MM.1S (cell line): ENCODE results near the gene CTNS.

ENCODE experiments used
- DNase-seq: peaks from one replicate; pipeline ENCODE4 v3.0.0-alpha.2; 2015
- H2AFZ ChIP-seq: fragments of 300-600 bp; sonication (generic); 2 replicates; pipeline ENCODE4 v1.6.0; 2016; ENCODE audit warnings: antibody characterized with exemption, low read length
- H3F3A ChIP-seq: fragments of 300-600 bp; sonication (generic); 2 replicates; pipeline ENCODE4 v1.6.1; 2016; ENCODE audit warnings: mild to moderate bottlenecking, antibody characterized with exemption, low read length, moderate library complexity, mixed read lengths; ENCODE audit not compliant: insufficient read depth
- H3K27ac ChIP-seq: fragments of 300-600 bp; sonication (generic); 2 replicates; pipeline ENCODE4 v1.5.1; 2016; ENCODE audit warnings: mild to moderate bottlenecking, low read length
- H3K27me3 ChIP-seq: fragments of 300-600 bp; sonication (generic); replicated peaks from 2 replicates; pipeline ENCODE4 v1.6.0; 2016; ENCODE audit warnings: low read length; ENCODE audit not compliant: insufficient read depth
- H3K36me3 ChIP-seq: fragments of 300-600 bp; sonication (generic); replicated peaks from 2 replicates; pipeline ENCODE4 v1.6.1; 2016; ENCODE audit warnings: mild to moderate bottlenecking, low read length, mixed read lengths; ENCODE audit not compliant: insufficient read depth
- H3K4me1 ChIP-seq: fragments of 300-600 bp; sonication (generic); 2 replicates; pipeline ENCODE4 v1.6.1; 2016; ENCODE audit warnings: low read length, mixed read lengths
- H3K4me2 ChIP-seq: fragments of 300-600 bp; sonication (generic); 2 replicates; pipeline ENCODE4 v1.6.0; 2016; ENCODE audit warnings: low read depth, low read length
- H3K4me3 ChIP-seq: fragments of 300-600 bp; sonication (generic); 2 replicates; pipeline ENCODE4 v1.5.1; 2016; ENCODE audit warnings: low read length, mixed read lengths
- H3K79me2 ChIP-seq: fragments of 300-600 bp; sonication (generic); 2 replicates; pipeline ENCODE4 v1.6.1; 2016; ENCODE audit warnings: mixed run types, low read length, mixed read lengths
- H3K9ac ChIP-seq: fragments of 300-600 bp; sonication (generic); 2 replicates; pipeline ENCODE4 v1.6.1; 2016; ENCODE audit warnings: low read length, mixed read lengths
- H3K9me2 ChIP-seq: fragments of 300-600 bp; sonication (generic); replicated peaks from 2 replicates; pipeline ENCODE4 v1.6.1; 2016; ENCODE audit warnings: mild to moderate bottlenecking, low read length, mixed read lengths; ENCODE audit not compliant: insufficient read depth
- H3K9me3 ChIP-seq: fragments of 300-600 bp; sonication (generic); replicated peaks from 2 replicates; pipeline ENCODE4 v1.6.1; 2016; ENCODE audit warnings: mild to moderate bottlenecking, low read length, mixed read lengths; ENCODE audit not compliant: insufficient read depth
- H4K20me1 ChIP-seq: fragments of 300-600 bp; sonication (generic); 2 replicates; pipeline ENCODE4 v1.6.1; 2016; ENCODE audit warnings: mild to moderate bottlenecking, low read length, moderate library complexity, mixed read lengths; ENCODE audit not compliant: insufficient read depth
- EZH2 ChIP-seq: fragments of 300-600 bp; sonication (generic); optimal IDR thresholded peaks from 2 replicates; pipeline ENCODE3; 2017; ENCODE audit warnings: low read depth, mild to moderate bottlenecking, antibody characterized with exemption, low read length, mixed read lengths
- EZH2phosphoT487 ChIP-seq: fragments of 300-600 bp; sonication (generic); IDR thresholded peaks from 2 replicates; pipeline ENCODE4 v1.6.1; 2018; ENCODE audit warnings: antibody characterized with exemption, low read length
- TF ChIP-seq, protein P1 (sequence below): fragments of 300-600 bp; sonication (generic); IDR thresholded peaks from 2 replicates; pipeline ENCODE4 v1.5.1; 2016; ENCODE audit warnings: antibody characterized with exemption, low read length, mixed read lengths

CTNS gene

DNA sequence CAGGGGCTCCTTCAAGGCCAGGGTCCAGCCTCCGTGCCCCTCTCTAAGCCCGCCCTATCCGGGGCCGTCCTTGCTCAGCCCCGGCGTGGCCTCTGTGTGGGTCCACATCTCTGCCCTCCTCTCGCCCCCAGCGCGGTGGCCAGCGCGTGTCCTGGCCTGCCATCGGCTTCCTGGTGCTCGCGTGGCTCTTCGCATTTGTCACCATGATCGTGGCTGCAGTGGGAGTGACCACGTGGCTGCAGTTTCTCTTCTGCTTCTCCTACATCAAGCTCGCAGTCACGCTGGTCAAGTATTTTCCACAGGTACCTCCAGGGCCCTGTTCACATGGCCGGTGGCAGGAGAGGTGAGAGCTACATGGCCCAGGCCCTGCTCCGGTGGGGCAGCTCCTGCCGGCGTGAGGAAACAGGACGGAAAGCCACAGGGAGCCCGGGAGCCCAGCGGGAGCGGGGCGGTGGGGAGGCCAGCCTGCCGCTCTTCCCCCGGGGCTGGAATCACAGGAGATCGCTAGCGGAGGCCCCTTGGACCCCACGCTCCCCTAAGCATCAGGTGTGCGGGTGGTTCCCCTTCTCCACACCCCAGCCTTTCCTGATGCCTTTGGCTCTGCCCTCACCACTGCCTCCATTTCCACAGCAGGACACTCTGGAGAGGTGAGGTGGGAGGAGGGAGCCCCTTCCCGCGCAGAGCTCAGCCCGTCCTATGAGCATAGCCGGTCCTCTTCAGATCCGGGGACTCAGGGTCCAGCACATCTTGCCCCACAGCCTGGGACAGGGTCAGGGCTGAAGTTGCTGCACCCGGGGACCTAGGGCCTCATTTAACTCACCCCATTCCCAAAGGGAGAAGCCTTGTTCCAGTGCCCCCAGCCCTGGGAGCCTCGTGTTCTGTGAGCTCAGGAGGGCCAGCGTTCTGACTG is 21.6 kb downstream of the CTNS start:
- H3K27me3 ChIP-seq: no peaks in the 10 kb centered on the region
- H2AFZ ChIP-seq: no peak overlapping the region
- H3K4me2 ChIP-seq: no peak overlapping the region
- no peaks in the 10 kb centered on the region for H3K4me1 ChIP-seq
- no peak overlapping the region for H3K4me3 ChIP-seq
- H3K9ac ChIP-seq: no peak overlapping the region
- TF ChIP-seq EZH2 (no peak), EZH2phosphoT487 (no peak)
- TF ChIP-seq, protein P1, sequence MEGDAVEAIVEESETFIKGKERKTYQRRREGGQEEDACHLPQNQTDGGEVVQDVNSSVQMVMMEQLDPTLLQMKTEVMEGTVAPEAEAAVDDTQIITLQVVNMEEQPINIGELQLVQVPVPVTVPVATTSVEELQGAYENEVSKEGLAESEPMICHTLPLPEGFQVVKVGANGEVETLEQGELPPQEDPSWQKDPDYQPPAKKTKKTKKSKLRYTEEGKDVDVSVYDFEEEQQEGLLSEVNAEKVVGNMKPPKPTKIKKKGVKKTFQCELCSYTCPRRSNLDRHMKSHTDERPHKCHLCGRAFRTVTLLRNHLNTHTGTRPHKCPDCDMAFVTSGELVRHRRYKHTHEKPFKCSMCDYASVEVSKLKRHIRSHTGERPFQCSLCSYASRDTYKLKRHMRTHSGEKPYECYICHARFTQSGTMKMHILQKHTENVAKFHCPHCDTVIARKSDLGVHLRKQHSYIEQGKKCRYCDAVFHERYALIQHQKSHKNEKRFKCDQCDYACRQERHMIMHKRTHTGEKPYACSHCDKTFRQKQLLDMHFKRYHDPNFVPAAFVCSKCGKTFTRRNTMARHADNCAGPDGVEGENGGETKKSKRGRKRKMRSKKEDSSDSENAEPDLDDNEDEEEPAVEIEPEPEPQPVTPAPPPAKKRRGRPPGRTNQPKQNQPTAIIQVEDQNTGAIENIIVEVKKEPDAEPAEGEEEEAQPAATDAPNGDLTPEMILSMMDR: no peak
- no peaks in the 10 kb centered on the region for H3F3A ChIP-seq
- H4K20me1 ChIP-seq: no peaks in the 10 kb centered on the region
- H3K9me2 ChIP-seq: no peaks in the 10 kb centered on the region
- H3K27ac ChIP-seq: no peak overlapping the region
- no peaks in the 10 kb centered on the region for H3K36me3 ChIP-seq
- DNase-seq: peak; percentile 3
- no peaks in the 10 kb centered on the region for H3K9me3 ChIP-seq
- no peaks in the 10 kb centered on the region for H3K79me2 ChIP-seq

DNA sequence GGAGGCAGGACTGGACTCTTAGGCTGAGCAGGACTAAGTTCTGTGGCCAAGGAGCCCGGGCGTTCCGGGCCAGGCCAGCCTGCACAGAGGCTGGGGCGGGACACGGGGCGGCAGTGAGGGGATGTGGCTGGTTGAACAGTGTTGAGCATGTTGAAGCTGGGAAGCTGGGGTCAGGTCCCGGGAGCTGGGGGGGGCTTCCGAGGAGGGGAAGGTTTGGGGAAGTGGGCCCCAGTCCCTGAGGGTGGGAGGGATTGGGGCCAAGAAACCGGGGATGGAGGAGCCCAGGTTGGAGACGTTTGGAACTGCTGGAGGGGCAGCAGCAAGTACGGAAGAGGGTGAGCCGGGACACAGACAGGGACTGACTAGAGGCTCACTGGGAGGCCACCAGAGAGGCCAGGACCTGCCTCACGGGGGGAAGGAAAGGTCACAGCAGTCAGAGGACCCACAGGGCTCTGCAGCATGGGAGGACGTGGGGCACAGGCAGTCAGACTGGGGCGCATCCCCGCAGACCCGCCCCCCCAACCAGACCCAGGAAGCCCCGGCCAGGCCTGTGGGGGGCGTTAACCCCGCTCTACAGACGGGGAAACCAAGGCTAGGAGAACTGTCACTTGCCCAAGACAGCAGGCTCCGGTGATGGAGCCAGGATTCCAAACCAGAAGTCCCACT is 22.4 kb downstream of the CTNS start:
- no peaks in the 10 kb centered on the region for H3K4me1 ChIP-seq
- H4K20me1 ChIP-seq: no peaks in the 10 kb centered on the region
- no peaks in the 10 kb centered on the region for H3K27me3 ChIP-seq
- peak; percentile 1 for DNase-seq
- H3K4me3 ChIP-seq: no peak overlapping the region
- no peaks in the 10 kb centered on the region for H3F3A ChIP-seq
- no peak overlapping the region for H3K27ac ChIP-seq
- no peaks in the 10 kb centered on the region for H3K9me2 ChIP-seq
- H3K36me3 ChIP-seq: no peaks in the 10 kb centered on the region
- TF ChIP-seq EZH2: no peak
- TF ChIP-seq, protein P1: no peak
- no peak for TF ChIP-seq EZH2phosphoT487
- no peaks in the 10 kb centered on the region for H3K9me3 ChIP-seq
- no peaks in the 10 kb centered on the region for H3K79me2 ChIP-seq
- H3K4me2 ChIP-seq: no peak overlapping the region
- H2AFZ ChIP-seq: no peak overlapping the region
- H3K9ac ChIP-seq: no peak overlapping the region

DNA sequence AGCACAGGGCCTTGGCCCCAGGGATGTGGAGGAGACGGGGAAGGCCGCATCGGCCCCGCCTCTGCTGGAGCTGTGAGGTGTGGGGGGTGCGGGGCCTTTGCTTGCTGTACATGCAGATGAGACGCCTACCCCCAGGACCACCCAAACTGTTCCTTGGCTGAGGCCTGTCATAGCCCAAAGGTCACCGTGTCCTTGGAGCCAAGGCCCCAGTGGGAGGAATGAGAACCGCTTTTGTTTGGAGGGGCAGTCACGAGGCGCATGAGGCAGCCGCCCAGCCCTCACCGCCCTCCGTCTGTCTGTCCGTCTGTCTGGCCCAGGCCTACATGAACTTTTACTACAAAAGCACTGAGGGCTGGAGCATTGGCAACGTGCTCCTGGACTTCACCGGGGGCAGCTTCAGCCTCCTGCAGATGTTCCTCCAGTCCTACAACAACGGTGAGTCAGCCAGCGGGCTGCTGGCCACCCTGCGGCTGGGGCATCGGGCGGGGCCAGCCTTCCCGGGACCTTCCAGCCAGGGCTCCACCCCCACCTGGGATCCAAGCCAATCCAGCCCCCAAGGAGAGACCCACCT is 23.1 kb downstream of the CTNS start:
- TF ChIP-seq EZH2phosphoT487 (no peak), EZH2 (no peak)
- TF ChIP-seq, protein P1: no peak

More for the DNA sequence above, 23.1 kb downstream of the CTNS start:
- Histone ChIP-seq H3K36me3 (no peaks in the 10 kb centered on the region), H2AFZ (no peak overlapping the region), H4K20me1 (no peaks in the 10 kb centered on the region), H3K27me3 (no peaks in the 10 kb centered on the region), H3K79me2 (no peaks in the 10 kb centered on the region), H3K9me3 (no peaks in the 10 kb centered on the region), H3K4me1 (no peaks in the 10 kb centered on the region), H3K4me2 (no peak overlapping the region), H3K27ac (no peak overlapping the region), H3K9me2 (no peaks in the 10 kb centered on the region), H3F3A (no peaks in the 10 kb centered on the region), H3K4me3 (no peak overlapping the region), H3K9ac (no peak overlapping the region)
- DNase-seq: peak; percentile 3
